Heart right ventricle (tissue), 16 donors: ENCODE measurements around the gene CHST12. TPM values are rescaled to one million over a fixed set of nuclear protein-coding genes. Genes with fewer than 3 reads are reported as not detected.

Experiments used
- ATAC-seq, 8 donors: fragments of 200-7000 bp; cut with Tn5 transposase; one replicate each; pipeline ENCODE4 v1.9.1; 2020; ENCODE audit warnings: mild to moderate bottlenecking in 8 of 8, moderate library complexity in 8 of 8, moderate number of reproducible peaks in 1 of 8
- DNase-seq, 2 donors: peaks; one replicate each; pipeline ENCODE4 v3.0.0-alpha.2; 2020
- H3K27ac ChIP-seq, 10 donors: fragments of 200-600 bp; sonication (generic) in 2 of 10; one replicate each; pipeline versions ENCODE4 v1.5.0 to v1.8.0; 2020 to 2022; ENCODE audit warnings: mild to moderate bottlenecking in 3 of 10
- H3K27me3 ChIP-seq, 7 donors: fragments of 200-600 bp; one replicate each; pipeline ENCODE4 v1.8.0; 2021 to 2022; ENCODE audit warnings: mild to moderate bottlenecking in 2 of 7
- H3K36me3 ChIP-seq, 9 donors: fragments of 200-600 bp; sonication (generic) in 1 of 9; one replicate each; pipeline versions ENCODE4 v1.5.0 to v1.8.0; 2020 to 2022; ENCODE audit warnings: mild to moderate bottlenecking in 2 of 9
- H3K4me1 ChIP-seq, 9 donors: fragments of 200-600 bp; sonication (generic) in 1 of 9; one replicate each; pipeline versions ENCODE4 v1.5.0 to v1.8.0; 2020 to 2022; ENCODE audit warnings: mild to moderate bottlenecking in 4 of 9
- H3K4me3 ChIP-seq, 10 donors: fragments of 200-600 bp; sonication (generic) in 2 of 10; one replicate each; pipeline versions ENCODE4 v1.5.0 to v1.8.0; 2020 to 2022; ENCODE audit warnings: mild to moderate bottlenecking in 7 of 10, moderate library complexity in 2 of 10
- H3K9me3 ChIP-seq, 11 donors: fragments of 200-600 bp in 10 of 11; sonication (generic) in 2 of 11; one replicate each; pipeline versions ENCODE4 v1.5.0 to v1.8.0; 2013 to 2022; ENCODE audit warnings: mild to moderate bottlenecking in 2 of 11, control low read depth in 1 of 11, moderate library complexity in 1 of 11
- WGBS, 2 donors: extraction: QIAGEN DNeasy Blood & Tissue Kit; methylation state at CpG; one replicate each; pipeline ENCODE4 v1.1.7; 2013; ENCODE audit warnings: inconsistent platforms in 1 of 2; 5-methylcytosine and 5-hydroxymethylcytosine counted together
- intact Hi-C, 10 donors: fragments of 100-400 bp; cut with DNase I; formaldehyde crosslinking; loops; one replicate each; pipeline versions ENCODE4 v1.11.1 to v1.14.2; 2022
- polyA plus RNA-seq, 2 donors: library from polyadenylated mRNA; stranded (reverse); fragments of 200-250 nt; gene quantifications; one replicate each; pipeline ENCODE4 v1.2.3, GENCODE V29; 2013
- total RNA-seq, 10 donors: library from RNA; stranded (reverse); fragmentation: NEBNext Ultra II Directional in 3 of 10; extraction: Animal tissue kit (Norgen Biotek cat#: 25700) in 3 of 10; gene quantifications; one replicate each; pipeline versions ENCODE4 v1.2.1 to v1.2.4, GENCODE V29; 2021 to 2023
- TF ChIP-seq, protein P1 (sequence below), 9 donors: fragments of 200-600 bp; sonication (generic) in 2 of 9; IDR thresholded peaks; one replicate each; pipeline versions ENCODE4 v1.5.0 to v1.8.0; 2021 to 2022; ENCODE audit warnings: antibody characterized with exemption in 9 of 9, mild to moderate bottlenecking in 5 of 9, moderate library complexity in 1 of 9
- donor health status: Arrhythmogenic right ventricular cardiomyopathy.
- donor health status: ischemic (EF 13 %, LVEDD 7.1; RV severe dilation, severe dysfunction).
- donor health status: healthy with polysubstance abuse.
- donor health status: DM: no; HTN: yes; CAD: no.
- donor health status: DM: no; HTN: no; CAD: no.
- donor health status: ischemic (EF 25% LVEDD 6.9; RV normal size, moderate dysfunction).
- donor health status: ischemic (EF 25% LVEDD 5.7; RV mildly dilated, moderate dysfunction).
- donor health status: healthy.
- donor health status: DM: yes; HTN: yes; CAD: no.
- donor health status: Ischemic cardiomyopathy.
- donor health status: ischemic (EF 35%, LVEDD 5.7; RV mildly dilated, moderate dysfunction).
- donor health status: nonischemic (EF 11% LVEDD 7.7; RV severe dilation, severe dysfunction).
- donor health status: DM: yes; HTN: yes; CAD: no.
- donor health status: PGD.
- donor health status: ischemic (EF 29% LVEDD 5.4; RV normal size, mild dysfunction).
- donor health status: nonischemic (EF 23%, LVEDD 6.1; RV moderate dilation, normal function).

Gene CHST12
- total and polyA plus RNA-seq, 12 donors, result 12.4 to 17.2 (median 14.0) TPM

DNA sequence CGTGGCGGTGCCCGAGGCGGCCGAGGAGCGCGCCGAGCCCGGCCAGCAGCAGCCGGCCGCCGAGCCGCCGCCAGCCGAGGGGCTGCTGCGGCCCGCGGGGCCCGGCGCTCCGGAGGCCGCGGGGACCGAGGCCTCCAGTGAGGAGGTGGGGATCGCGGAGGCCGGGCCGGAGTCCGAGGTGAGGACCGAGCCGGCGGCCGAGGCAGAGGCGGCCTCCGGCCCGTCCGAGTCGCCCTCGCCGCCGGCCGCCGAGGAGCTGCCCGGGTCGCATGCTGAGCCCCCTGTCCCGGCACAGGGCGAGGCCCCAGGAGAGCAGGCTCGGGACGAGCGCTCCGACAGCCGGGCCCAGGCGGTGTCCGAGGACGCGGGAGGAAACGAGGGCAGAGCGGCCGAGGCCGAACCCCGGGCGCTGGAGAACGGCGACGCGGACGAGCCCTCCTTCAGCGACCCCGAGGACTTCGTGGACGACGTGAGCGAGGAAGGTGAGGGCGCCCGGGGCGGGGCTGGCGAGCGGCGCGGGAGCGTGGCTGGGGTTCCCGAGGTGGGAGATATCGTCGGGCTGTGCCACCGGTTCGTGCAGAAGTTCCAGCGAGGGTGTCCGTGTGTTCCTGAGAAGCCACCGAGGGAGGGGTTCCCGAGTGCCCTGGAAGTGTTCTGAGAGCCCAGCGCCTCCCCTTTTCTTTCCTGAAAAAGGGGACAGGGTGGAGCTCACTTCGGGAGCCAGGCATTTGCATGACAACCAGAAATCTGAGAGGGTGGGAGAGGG, 48.3 kb upstream of the CHST12 start:
- Histone ChIP-seq H3K27ac (peak overlapping the region; percentile 67 to 100 (median 99)), H3K4me3 (peak overlapping the region; percentile 88 to 100 (median 98)), H3K9me3 (no peaks in the 10 kb centered on the region), H3K27me3 (no peaks in the 10 kb centered on the region), H3K36me3 (peaks cover 0 to 36% (median 4%) of the 10 kb centered on the region in 9 donors), H3K4me1 (peaks cover 6 to 57% (median 52%) of the 10 kb centered on the region in 9 donors)
- intact Hi-C loops, result loop anchor here in 5 of 10 donors (5.0 to 10.0 kb wide), 6 partner anchors 47 to 783 kb away; partner anchors contain the start of genes PSMG3 (in 2 of the 5), CHST12 (in 1 of the 5) and MAD1L1 (in 1 of the 5)
- DNase-seq, result no peak
- TF ChIP-seq, protein P1, sequence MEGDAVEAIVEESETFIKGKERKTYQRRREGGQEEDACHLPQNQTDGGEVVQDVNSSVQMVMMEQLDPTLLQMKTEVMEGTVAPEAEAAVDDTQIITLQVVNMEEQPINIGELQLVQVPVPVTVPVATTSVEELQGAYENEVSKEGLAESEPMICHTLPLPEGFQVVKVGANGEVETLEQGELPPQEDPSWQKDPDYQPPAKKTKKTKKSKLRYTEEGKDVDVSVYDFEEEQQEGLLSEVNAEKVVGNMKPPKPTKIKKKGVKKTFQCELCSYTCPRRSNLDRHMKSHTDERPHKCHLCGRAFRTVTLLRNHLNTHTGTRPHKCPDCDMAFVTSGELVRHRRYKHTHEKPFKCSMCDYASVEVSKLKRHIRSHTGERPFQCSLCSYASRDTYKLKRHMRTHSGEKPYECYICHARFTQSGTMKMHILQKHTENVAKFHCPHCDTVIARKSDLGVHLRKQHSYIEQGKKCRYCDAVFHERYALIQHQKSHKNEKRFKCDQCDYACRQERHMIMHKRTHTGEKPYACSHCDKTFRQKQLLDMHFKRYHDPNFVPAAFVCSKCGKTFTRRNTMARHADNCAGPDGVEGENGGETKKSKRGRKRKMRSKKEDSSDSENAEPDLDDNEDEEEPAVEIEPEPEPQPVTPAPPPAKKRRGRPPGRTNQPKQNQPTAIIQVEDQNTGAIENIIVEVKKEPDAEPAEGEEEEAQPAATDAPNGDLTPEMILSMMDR (IDR thresholded peaks at IDR 0.05), result no peak
- ATAC-seq, result peak in 1 of 8 donors; percentile 6
- 0% methylated on average over 88 to 92 of the region's 92 CpGs for WGBS, 2 donors

DNA sequence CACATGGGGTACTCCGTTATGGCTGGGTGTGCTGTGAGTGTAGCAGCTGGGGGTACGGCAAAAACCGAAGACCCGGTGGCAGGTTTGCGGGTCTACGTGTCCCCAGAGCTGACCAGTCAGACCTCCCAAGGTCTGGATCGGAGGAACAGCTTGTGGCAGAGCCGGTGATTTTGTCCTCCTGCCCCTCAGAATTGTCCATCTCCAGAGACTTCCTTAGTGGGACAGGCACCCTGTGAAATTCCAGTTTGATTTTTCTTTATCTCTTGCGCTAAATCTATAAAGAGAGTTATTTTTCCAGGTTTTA, 47.8 kb upstream of the CHST12 start:
- H3K9me3 ChIP-seq, result no peaks in the 10 kb centered on the region
- peak overlapping the region; percentile 88 to 100 (median 98) for H3K4me3 ChIP-seq
- TF ChIP-seq, protein P1 (IDR thresholded peaks at IDR 0.05), result no peak
- ATAC-seq, result no peak
- peak overlapping the region in 9 of 10 donors; percentile 67 to 100 (median 99) for H3K27ac ChIP-seq
- intact Hi-C loops, result loop anchor here in 2 of 10 donors (10.0 kb wide), 2 partner anchors 89 to 781 kb away; partner anchors contain the start of gene PSMG3 (in 1 of the 2)
- H3K27me3 ChIP-seq, result no peaks in the 10 kb centered on the region
- peaks cover 0 to 40% (median 5%) of the 10 kb centered on the region in 9 donors for H3K36me3 ChIP-seq
- peaks cover 6 to 62% (median 53%) of the 10 kb centered on the region in 9 donors for H3K4me1 ChIP-seq
- no peak for DNase-seq
- 4% methylated on average over 9 of the region's 9 CpGs for WGBS, 2 donors

- no peak for ATAC-seq
- intact Hi-C loops, result loop anchor here in 2 of 10 donors (10.0 kb wide), 2 partner anchors 88 to 782 kb away; partner anchors contain the start of gene PSMG3 (in 1 of the 2)
- Histone ChIP-seq H3K27ac (peak overlapping the region in 1 of 10 donors; percentile 11), H3K27me3 (no peaks in the 10 kb centered on the region), H3K36me3 (peaks cover 0 to 55% (median 20%) of the 10 kb centered on the region in 9 donors), H3K4me1 (peaks cover 6 to 70% (median 56%) of the 10 kb centered on the region in 9 donors), H3K4me3 (peak overlapping the region in 1 of 10 donors; percentile 95), H3K9me3 (no peaks in the 10 kb centered on the region)
- TF ChIP-seq, protein P1 (IDR thresholded peaks at IDR 0.05), result no peak
- 77 to 78% methylated on average over 8 of the region's 8 CpGs for WGBS, 2 donors
- DNase-seq, result no peak
These were observed 46.2 kb upstream of the CHST12 start for GRCh38 chr7:2357165-2357564.

DNA sequence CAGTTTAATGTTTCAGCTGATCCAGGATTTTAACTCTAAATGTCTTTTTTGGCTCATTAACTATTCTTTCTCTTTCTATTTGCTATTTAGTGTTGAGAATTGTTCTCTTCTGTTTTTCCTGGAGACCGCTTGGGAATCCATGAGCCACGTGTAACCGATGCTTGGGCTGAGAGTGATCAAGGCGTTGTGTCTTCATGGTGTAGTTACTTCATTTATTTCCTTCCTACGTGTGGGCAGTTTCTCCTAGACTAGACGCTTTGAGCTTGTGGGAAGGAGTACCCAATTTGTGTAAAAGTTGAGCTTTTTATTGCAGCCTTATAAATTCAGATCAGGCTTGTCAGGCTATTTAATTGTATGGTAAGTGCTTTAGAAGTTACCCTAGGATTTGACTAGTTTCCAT, 45.8 kb upstream of the CHST12 start:
- no peaks in the 10 kb centered on the region for H3K9me3 ChIP-seq
- peaks cover 0 to 59% (median 23%) of the 10 kb centered on the region in 9 donors for H3K36me3 ChIP-seq
- ATAC-seq, result no peak
- TF ChIP-seq, protein P1 (IDR thresholded peaks at IDR 0.05), result no peak
- H3K27ac ChIP-seq, result no peak overlapping the region
- H3K4me1 ChIP-seq, result peaks cover 6 to 70% (median 56%) of the 10 kb centered on the region in 9 donors
- intact Hi-C loops, result loop anchor here in 2 of 10 donors (10.0 kb wide), 2 partner anchors 87 to 783 kb away; partner anchors contain the start of gene PSMG3 (in 1 of the 2)
- 59 to 63% methylated on average over 6 of the region's 6 CpGs for WGBS, 2 donors
- no peak for DNase-seq
- H3K27me3 ChIP-seq, result no peaks in the 10 kb centered on the region
- no peak overlapping the region for H3K4me3 ChIP-seq
